HL-60 (cell line): Measurements from ENCODE around the gene SH3RF2.

ENCODE experiments used
- GABPA ChIP-seq: IDR thresholded peaks from 2 replicates; pipeline ENCODE4 v1.6.1; 2012; ENCODE audit warnings: low read depth
- TF ChIP-seq, protein P1 (sequence below): IDR thresholded peaks from one replicate; pipeline ENCODE4 v1.5.1; 2011; ENCODE audit warnings: low read length, control low read depth, inconsistent platforms; ENCODE audit not compliant: insufficient read depth
- TF ChIP-seq, protein P2 (sequence below): IDR thresholded peaks from 2 replicates; pipeline ENCODE4 v1.6.1; 2012; ENCODE audit warnings: low read depth; ENCODE audit not compliant: insufficient replicate concordance

DNA sequence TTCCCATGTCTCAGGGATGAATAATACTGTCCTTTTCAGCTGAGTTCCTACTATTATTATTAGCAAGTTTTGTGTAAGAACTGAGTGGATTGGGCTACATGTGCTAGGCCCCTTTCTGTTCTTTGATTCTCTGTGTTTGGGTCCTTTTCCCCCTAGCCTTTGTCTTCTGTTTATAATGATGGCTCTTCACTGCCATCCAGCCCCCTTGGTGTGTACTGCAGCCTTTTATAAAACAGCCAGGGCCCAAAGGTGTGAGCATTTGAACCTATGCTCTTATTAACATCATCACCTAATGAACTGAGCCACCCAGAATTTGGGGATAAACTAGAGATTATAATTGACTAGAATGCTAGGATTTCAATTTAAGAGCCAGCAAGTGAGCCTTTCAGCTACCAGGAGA is 116.4 kb downstream of the SH3RF2 start:
- TF ChIP-seq GABPA: no peak
- TF ChIP-seq, protein P1, sequence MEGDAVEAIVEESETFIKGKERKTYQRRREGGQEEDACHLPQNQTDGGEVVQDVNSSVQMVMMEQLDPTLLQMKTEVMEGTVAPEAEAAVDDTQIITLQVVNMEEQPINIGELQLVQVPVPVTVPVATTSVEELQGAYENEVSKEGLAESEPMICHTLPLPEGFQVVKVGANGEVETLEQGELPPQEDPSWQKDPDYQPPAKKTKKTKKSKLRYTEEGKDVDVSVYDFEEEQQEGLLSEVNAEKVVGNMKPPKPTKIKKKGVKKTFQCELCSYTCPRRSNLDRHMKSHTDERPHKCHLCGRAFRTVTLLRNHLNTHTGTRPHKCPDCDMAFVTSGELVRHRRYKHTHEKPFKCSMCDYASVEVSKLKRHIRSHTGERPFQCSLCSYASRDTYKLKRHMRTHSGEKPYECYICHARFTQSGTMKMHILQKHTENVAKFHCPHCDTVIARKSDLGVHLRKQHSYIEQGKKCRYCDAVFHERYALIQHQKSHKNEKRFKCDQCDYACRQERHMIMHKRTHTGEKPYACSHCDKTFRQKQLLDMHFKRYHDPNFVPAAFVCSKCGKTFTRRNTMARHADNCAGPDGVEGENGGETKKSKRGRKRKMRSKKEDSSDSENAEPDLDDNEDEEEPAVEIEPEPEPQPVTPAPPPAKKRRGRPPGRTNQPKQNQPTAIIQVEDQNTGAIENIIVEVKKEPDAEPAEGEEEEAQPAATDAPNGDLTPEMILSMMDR: peak; percentile 23
- TF ChIP-seq, protein P2, sequence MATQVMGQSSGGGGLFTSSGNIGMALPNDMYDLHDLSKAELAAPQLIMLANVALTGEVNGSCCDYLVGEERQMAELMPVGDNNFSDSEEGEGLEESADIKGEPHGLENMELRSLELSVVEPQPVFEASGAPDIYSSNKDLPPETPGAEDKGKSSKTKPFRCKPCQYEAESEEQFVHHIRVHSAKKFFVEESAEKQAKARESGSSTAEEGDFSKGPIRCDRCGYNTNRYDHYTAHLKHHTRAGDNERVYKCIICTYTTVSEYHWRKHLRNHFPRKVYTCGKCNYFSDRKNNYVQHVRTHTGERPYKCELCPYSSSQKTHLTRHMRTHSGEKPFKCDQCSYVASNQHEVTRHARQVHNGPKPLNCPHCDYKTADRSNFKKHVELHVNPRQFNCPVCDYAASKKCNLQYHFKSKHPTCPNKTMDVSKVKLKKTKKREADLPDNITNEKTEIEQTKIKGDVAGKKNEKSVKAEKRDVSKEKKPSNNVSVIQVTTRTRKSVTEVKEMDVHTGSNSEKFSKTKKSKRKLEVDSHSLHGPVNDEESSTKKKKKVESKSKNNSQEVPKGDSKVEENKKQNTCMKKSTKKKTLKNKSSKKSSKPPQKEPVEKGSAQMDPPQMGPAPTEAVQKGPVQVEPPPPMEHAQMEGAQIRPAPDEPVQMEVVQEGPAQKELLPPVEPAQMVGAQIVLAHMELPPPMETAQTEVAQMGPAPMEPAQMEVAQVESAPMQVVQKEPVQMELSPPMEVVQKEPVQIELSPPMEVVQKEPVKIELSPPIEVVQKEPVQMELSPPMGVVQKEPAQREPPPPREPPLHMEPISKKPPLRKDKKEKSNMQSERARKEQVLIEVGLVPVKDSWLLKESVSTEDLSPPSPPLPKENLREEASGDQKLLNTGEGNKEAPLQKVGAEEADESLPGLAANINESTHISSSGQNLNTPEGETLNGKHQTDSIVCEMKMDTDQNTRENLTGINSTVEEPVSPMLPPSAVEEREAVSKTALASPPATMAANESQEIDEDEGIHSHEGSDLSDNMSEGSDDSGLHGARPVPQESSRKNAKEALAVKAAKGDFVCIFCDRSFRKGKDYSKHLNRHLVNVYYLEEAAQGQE: no peak
